ENCODE data around the gene RFT1. TPM values are rescaled to one million over a fixed set of nuclear protein-coding genes. Genes with fewer than 3 reads are reported as not detected.

RFT1 gene
- total RNA-seq, 2 experiments from 2014 or later, result 8.5 to 10.2 TPM

DNA sequence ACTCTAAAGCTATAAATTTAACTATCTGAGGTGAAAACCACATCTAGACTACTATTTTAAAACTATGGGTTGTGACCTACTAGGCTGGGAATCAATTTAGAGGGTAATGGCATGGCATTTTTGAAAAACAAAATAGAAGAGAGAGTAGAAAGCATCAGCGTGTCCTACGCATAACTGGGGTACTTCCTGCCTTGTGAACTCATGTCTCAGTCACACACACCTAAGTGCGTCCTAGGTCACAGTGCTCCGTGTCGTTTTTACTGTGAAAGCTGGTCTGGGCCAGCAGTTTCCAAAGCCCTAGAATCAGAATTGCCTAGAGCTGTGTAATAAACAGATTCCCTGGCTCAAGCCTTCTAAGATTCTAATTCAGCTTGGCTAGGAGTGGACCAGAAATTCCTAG lies 32.3 kb downstream of the RFT1 start:
- ATAC-seq (ENCODE audit: poor library complexity), result peak; percentile 55
- Histone ChIP-seq H3K27ac (ENCODE audit: low read depth in 1 of 2, low read length in 2 of 2) (no peak overlapping the region), H3K27me3 (ENCODE audit: control insufficient read depth in 1 of 2, insufficient read depth in 2 of 2, low read length in 2 of 2) (no peaks in the 10 kb centered on the region), H3K9me3 (ENCODE audit: control insufficient read depth in 1 of 2, insufficient read depth in 1 of 2, low read length in 2 of 2) (no peaks in the 10 kb centered on the region), H3K4me1 (ENCODE audit: insufficient read depth, low read length) (peaks cover 23% of the 10 kb centered on the region), H3K36me3 (ENCODE audit: insufficient read depth, low read length) (peaks cover 61% of the 10 kb centered on the region), H3K4me3 (ENCODE audit: low read length) (no peak overlapping the region)
- no peak for DNase-seq
- Mint-ChIP-seq H3K9me3 (no peaks in the 10 kb centered on the region), H3K27ac (peak overlapping the region; percentile 90), H3K27me3 (no peaks in the 10 kb centered on the region), H3K36me3 (ENCODE audit: low read depth) (peaks cover 77% of the 10 kb centered on the region), H3K4me3 (peak overlapping the region; percentile 59), H3K4me1 (ENCODE audit: low read depth) (peaks cover 54% of the 10 kb centered on the region)
- ChIA-PET CTCF (interaction anchor here (1.6 kb wide), 1 partner anchor 13 kb away, joined by 6 read pairs; no protein-coding TSS in a partner anchor), POLR2A (interaction anchor here (1.1 to 2.2 kb wide), 3 partner anchors 12 to 52 kb away, joined by 3 to 6 read pairs (median 5); partner anchors contain the start of gene SFMBT1)
- TF ChIP-seq, protein P1, sequence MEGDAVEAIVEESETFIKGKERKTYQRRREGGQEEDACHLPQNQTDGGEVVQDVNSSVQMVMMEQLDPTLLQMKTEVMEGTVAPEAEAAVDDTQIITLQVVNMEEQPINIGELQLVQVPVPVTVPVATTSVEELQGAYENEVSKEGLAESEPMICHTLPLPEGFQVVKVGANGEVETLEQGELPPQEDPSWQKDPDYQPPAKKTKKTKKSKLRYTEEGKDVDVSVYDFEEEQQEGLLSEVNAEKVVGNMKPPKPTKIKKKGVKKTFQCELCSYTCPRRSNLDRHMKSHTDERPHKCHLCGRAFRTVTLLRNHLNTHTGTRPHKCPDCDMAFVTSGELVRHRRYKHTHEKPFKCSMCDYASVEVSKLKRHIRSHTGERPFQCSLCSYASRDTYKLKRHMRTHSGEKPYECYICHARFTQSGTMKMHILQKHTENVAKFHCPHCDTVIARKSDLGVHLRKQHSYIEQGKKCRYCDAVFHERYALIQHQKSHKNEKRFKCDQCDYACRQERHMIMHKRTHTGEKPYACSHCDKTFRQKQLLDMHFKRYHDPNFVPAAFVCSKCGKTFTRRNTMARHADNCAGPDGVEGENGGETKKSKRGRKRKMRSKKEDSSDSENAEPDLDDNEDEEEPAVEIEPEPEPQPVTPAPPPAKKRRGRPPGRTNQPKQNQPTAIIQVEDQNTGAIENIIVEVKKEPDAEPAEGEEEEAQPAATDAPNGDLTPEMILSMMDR (IDR thresholded peaks at IDR 0.05), result no peak
- intact Hi-C loops (cut with DNase I, micrococcal nuclease), result no loop called here

DNA sequence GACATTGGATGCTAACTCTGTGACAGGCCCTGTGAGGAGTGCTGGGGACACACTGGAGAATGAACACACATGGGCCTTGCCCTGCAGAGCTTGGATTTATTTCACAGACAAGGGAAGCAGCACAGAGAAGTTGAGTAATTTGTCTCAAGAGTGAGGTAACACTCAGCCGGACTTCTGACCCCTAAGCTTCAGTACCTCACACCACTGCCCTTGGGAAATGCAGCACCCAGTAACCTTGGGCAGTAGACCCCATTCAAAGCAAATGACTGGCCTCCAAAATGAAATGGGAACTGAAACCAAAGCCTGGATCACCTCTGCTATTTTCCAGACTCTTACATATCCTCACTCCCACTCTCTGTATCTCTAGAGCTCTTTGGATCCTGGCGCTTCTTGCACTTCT lies 37.3 kb downstream of the RFT1 start:
- intact Hi-C loops (cut with DNase I, micrococcal nuclease), result no loop called here
- H3K4me1 Mint-ChIP-seq (ENCODE audit: low read depth), result peaks cover 7% of the 10 kb centered on the region
- ATAC-seq (ENCODE audit: poor library complexity), result no peak
- CTCF ChIA-PET, result no interaction called here
- no peaks in the 10 kb centered on the region for H3K27me3 Mint-ChIP-seq
- H3K27ac Mint-ChIP-seq, result no peak overlapping the region
- TF ChIP-seq, protein P1 (IDR thresholded peaks at IDR 0.05), result no peak
- H3K36me3 ChIP-seq (ENCODE audit: insufficient read depth, low read length), result peaks cover 63% of the 10 kb centered on the region
- no peak for DNase-seq
- peaks cover 80% of the 10 kb centered on the region for H3K36me3 Mint-ChIP-seq (ENCODE audit: low read depth)
- no peaks in the 10 kb centered on the region for H3K9me3 ChIP-seq (ENCODE audit: control insufficient read depth in 1 of 2, insufficient read depth in 1 of 2, low read length in 2 of 2)
- H3K4me3 ChIP-seq (ENCODE audit: low read length), result no peak overlapping the region
- H3K4me1 ChIP-seq (ENCODE audit: insufficient read depth, low read length), result peaks cover under 1% of the 10 kb centered on the region
- no peaks in the 10 kb centered on the region for H3K9me3 Mint-ChIP-seq
- H3K27ac ChIP-seq (ENCODE audit: low read depth in 1 of 2, low read length in 2 of 2), result no peak overlapping the region
- H3K27me3 ChIP-seq (ENCODE audit: control insufficient read depth in 1 of 2, insufficient read depth in 2 of 2, low read length in 2 of 2), result no peaks in the 10 kb centered on the region
- POLR2A ChIA-PET, result interaction anchor here (0.6 kb wide), 1 partner anchor 159 kb away, joined by 3 read pairs; no protein-coding TSS in a partner anchor
- H3K4me3 Mint-ChIP-seq, result no peak overlapping the region

DNA sequence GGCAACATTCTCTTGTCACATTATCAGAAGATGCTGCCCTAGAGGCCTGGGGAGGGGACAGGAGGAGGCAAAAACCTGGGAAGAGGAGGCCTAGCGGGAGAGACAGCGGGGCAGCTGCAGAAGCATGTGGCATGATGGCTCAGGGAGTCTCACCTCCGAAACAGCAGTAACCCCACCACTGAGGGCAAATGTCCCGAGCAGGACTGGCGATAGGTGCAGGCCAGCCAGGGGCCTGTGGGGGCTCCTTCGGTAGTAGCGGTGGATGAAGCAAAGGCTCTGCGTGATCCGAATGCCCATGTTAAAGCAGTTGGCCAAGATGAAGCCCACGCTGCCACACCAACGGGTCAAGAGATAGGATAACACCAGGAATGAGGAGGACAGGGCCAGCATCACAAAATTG lies 38.0 kb downstream of the RFT1 start:
- H3K4me3 Mint-ChIP-seq, result no peak overlapping the region
- no peak for ATAC-seq (ENCODE audit: poor library complexity)
- H3K27ac Mint-ChIP-seq, result no peak overlapping the region
- H3K27me3 Mint-ChIP-seq, result no peaks in the 10 kb centered on the region
- CTCF ChIA-PET, result no interaction called here
- no peaks in the 10 kb centered on the region for H3K9me3 Mint-ChIP-seq
- no peaks in the 10 kb centered on the region for H3K4me1 ChIP-seq (ENCODE audit: insufficient read depth, low read length)
- intact Hi-C loops (cut with DNase I, micrococcal nuclease), result no loop called here
- no peaks in the 10 kb centered on the region for H3K9me3 ChIP-seq (ENCODE audit: control insufficient read depth in 1 of 2, insufficient read depth in 1 of 2, low read length in 2 of 2)
- no peaks in the 10 kb centered on the region for H3K27me3 ChIP-seq (ENCODE audit: control insufficient read depth in 1 of 2, insufficient read depth in 2 of 2, low read length in 2 of 2)
- POLR2A ChIA-PET, result interaction anchor here (0.6 kb wide), 1 partner anchor 158 kb away, joined by 3 read pairs; no protein-coding TSS in a partner anchor
- H3K36me3 Mint-ChIP-seq (ENCODE audit: low read depth), result peaks cover 76% of the 10 kb centered on the region
- TF ChIP-seq, protein P1 (IDR thresholded peaks at IDR 0.05), result no peak
- DNase-seq, result no peak
- no peak overlapping the region for H3K4me3 ChIP-seq (ENCODE audit: low read length)
- H3K4me1 Mint-ChIP-seq (ENCODE audit: low read depth), result no peaks in the 10 kb centered on the region
- H3K36me3 ChIP-seq (ENCODE audit: insufficient read depth, low read length), result peaks cover 59% of the 10 kb centered on the region
- H3K27ac ChIP-seq (ENCODE audit: low read depth in 1 of 2, low read length in 2 of 2), result no peak overlapping the region
